Stimulated activated CD8-positive, alpha-beta memory T cell treated with anti-CD3 and anti-CD28 coated beads, Interleukin-15, amount 100 ng/mL, for 4 hours (primary cell): ENCODE data around the gene P2RX6.
"Not testable (repeated sequence)": the region's sequence is repeated elsewhere in the genome, so short reads cannot be mapped to it uniquely, and the experiment has no call there.

Experiments
- DNase-seq, 2 donors: peaks; one replicate each; pipeline ENCODE4 v3.0.0-alpha.2; 2020; ENCODE audit warnings: low read depth in 2 of 2

The P2RX6 gene

DNA sequence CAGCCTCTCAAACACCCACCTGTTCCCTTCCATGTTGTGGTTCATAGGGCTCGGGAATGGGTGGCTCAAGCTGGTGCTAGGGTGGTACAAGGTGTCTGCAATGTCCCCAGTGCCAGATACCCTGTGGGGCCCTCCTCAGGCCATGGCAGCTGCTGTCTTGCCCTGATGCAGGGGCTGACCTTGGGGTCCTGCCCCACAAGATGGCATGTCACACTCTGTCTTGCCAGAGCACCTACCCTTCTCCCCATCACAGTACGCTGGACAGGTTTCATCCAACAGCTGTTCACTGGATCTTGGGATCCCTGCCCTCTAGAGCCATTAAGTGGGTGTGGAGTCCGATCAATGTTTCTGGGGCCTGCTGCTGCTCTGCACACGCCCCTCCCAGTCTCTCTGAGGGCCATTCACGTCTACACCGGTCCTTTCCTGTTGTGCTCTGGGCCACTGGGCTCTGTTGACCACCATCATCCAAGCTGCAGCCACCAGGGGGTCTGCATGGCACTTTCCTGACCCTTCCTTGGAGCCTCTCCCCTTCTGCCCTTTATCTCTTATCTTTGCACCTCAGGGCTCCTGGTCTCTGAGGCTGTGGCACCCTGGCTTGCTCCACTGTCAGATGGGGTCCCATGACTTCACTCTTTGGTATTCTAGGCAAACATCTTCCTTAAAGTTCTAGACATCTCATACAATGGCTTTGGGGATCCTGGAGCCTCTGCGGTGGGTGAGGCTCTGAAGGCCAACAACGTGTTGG is 37.9 kb downstream of the P2RX6 start:
- no peak for DNase-seq

DNA sequence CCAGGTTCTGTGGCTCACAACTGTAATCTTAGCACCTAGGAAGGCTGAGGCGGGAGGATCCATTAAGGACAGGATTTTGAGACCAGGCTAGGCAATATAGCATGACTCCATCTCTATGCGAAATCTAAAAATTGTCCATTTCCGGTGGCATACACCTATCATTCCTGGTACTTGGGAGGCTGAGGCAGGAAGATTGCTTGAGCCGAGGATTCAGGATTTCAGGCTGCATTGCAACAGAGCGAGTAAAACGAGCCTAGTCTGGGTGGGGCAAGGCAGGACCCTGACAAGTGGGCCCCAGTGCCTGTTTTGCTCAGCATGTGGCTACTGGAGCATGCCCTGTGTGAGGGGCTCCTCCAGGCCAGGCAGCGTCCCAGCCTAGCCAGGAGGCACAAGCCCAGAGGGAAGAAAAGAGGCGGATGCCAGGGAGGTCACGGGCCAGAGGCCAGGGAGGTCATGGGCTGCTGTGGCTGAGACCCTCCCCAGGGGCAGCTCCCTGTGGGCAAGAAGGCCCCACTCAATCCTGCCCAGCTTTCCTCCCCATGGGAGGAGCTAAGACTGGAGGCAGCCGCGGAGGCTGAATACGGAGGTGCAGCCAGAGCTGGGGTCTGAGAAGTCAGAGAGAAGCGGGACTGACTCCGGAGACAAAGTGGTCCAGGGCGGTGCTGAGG is 39.2 kb downstream of the P2RX6 start:
- DNase-seq = no peak

DNA sequence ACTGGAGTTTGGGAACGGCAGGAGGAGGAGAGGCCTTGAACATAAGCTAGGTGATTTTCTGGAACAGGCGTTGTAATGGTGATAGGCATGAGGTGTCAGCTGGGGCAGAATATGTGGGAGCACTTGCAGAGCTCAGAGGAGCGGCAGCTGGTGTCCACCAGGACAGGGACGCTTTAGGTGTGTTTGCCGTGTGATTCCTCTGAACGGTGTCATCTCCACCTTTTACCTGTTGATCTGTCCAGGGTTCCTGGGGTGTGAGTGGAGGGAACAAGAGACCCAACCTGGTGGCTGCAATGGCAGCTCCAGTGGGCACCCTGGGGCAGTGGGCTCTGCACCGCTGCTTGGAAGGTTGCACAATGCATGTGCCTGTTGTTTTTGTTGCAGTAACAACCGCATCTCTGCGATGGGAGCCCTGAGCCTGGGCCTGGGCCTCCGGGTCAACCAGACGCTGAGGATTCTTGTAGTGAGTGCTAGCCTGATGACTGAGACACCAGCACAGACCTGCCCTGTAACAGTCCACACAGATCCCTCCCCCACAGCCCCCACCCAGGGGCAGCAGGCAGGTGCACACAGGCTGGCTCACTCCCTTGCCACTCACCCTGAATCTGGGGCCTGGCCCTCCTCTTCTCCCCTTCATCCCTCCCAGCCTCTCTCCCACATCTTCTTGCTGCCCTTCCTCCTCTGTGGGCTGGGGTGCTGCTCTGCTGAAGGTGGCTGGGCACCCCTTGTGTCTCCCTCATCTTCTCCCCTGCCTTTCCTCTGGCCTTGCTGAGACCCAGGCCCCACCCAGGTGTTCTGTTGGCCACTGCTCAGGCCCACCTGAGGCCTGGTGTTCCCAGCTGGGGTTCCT is 40.0 kb downstream of the P2RX6 start:
- DNase-seq = no peak

GRCh38 chr22:21055564-21055834 is 40.5 kb downstream of the P2RX6 start:
- no peak for DNase-seq

GRCh38 chr22:21055880-21056319 is 40.9 kb downstream of the P2RX6 start:
- DNase-seq = no peak

DNA sequence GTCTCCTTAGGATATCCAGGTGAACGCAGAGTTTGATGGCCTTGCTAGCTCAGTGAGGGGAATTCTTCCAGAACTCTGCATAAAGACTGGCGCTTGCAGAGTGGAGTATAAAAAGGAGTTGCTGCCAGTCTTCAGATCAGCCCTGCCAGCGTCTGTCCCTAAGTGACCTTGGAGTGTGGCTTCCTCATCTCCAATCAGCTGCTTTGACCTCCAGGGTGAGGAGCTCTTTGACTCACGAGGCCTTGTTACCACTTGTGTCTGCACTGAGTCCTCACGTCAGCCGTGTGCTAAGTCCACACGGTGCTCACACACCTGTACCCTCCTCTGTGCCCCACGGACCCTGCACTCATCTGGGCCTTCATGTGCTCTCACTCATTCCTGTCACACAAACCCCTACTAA is 45.4 kb downstream of the P2RX6 start:
- not testable (repeated sequence) for DNase-seq

- DNase-seq = not testable (repeated sequence)
These were observed 46.8 kb downstream of the P2RX6 start for GRCh38 chr22:21061660-21062321.

- DNase-seq = not testable (repeated sequence)
These were observed 49.5 kb downstream of the P2RX6 start for GRCh38 chr22:21064425-21064824.

DNA sequence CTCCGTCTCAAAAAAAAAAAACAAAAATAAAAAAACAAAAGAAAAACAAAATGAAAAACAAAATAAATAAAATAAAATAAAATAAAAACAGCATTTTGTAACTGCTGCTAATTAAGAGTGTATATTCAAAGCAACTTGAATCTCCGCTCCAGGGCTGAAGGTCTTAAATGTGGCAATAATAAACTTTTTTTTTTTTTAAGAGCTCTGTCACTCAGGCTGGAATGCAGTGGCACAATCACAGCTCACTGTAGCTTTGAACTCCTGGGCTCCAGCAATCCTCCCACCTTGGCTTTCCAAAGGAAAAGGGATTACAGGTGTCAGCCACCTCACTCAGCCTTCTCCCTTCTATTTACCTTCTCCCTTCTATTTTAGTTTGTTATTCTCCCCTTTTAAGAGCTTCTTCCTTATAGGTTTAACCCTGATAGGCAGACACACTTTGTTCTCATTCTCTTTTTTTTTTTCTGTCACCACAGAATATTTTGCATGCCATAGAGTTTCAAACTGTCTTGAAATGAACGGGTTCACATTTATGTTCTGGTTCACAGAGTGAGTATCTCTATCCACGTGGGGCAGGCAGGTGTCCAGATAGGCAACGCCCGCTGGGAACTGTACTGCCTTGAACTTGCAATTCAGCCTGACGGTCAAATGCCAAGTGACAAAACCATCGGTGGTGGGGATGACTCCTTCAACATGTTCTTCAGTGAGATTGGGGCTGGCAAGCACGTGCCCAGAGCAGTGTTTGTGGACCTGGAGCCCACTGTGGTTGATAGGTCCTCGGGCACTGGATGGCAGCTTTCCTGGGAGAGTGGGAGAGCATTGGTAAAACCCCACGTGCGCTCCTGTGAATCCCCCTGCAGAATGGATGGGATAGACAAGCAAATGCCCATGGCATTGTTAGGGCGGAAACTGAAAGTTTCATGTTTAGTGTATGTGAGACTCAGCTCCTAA is 50.2 kb downstream of the P2RX6 start:
- DNase-seq = no peak

- DNase-seq = no peak
These were observed 52.3 kb downstream of the P2RX6 start for GRCh38 chr22:21067075-21067900.

DNA sequence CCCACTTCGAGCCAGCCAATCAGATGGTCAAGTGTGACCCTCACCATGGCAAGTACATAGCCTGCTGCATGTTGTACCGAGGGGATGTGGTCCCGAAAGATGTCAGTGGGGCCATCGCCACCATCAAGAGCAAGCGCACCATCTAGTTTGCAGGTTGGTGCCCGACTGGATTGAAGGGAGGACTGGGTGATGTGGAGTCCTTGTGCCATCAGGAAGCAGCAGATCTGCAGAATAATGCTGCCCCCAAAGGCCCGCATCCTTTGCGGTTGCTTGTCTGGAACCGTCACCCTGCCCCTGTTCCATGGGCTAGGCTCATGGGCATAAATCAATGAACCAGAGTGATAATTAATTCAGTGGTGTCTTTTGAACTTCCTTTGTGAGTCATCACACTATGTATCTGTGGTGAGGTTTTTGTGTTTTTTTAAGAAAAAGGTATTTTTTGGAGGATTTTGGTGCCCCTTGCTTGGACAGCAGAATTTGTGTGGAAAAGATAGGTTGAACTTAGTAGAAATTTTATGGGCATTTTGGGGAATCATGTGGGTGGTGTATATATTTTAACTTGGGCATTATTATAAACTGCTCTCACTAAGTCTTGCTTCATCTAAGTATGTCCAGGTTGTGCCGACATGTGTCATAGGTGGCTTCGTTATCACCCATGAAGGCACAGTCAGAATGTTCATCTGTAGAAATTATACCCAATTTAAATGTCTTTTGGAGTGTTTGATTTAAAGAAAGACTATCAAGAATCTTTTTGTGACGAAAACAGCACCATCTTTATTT is 53.1 kb downstream of the P2RX6 start:
- DNase-seq = no peak

DNA sequence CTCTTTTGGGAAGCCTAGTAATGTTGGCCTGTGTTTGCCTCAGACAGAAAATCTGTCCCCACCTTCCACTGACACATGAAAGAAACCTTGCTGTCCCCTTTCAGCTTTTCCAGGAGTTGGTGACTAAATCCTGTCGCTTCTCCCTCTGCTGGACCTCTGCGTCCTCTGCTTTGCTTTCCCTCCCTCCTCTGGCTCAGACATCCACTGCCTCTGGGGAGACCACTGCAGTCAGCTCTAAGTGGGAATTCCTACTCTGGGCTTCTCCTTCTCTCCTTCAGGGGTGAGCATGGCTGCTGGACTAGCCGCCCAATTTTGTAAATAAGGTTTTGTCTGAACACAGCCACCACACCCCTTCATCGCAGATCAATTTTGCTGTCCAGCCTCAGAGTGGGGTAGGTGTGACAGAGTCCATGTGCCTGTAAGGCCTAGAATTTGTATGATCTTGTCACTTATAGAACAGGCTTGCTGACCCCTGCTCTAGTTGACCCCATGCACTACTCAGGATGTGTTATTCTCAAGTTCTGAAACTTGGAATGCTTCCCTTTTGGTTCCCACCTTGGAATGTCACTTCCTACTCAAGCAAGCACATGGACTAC is 53.8 kb downstream of the P2RX6 start:
- DNase-seq = no peak

- DNase-seq = no peak
These were observed 54.4 kb downstream of the P2RX6 start for GRCh38 chr22:21069375-21069774.

DNA sequence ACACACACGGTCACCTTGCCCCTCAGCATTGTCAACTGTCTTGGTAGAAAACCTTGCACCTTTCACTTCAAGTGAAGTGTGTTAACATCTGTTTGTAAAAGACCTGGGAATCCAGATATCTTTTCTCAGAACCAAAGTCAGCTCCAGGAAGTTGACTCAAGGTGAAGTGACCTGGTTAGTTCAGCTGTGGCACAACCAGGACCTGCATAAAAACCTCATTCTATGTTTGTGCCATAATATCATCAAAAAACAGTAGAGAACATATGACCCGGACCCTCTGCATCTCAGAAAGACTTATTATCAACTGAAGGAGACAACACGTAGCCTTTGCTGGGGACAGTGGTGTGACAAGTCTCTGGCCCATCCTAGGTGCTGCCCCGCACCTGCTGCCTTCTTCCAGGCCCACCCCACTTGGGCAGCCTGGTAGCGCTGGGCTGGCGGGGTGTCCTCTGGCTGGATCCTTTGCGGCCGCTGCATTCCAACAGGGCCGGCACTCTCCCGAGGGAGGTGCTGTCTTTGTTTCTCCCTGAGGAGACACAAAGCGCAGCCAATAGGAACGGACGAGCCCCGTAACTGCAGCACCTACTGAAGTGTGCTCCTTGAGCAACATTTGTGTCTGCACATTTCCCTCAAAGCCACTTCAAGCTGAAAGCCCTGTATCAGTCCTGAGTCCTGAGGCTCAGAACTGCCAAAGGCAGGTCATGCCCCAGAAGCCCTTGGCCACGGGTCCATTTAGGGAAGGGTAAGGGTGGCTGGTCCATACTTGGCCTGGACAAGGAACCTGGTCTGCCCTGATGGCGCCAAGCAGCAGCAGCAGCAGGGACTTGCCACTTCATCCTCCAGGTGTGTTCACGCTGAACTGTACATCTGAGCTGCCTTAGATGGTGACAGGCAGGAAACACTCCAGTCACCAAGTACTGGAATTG is 56.0 kb downstream of the P2RX6 start:
- DNase-seq = no peak

DNA sequence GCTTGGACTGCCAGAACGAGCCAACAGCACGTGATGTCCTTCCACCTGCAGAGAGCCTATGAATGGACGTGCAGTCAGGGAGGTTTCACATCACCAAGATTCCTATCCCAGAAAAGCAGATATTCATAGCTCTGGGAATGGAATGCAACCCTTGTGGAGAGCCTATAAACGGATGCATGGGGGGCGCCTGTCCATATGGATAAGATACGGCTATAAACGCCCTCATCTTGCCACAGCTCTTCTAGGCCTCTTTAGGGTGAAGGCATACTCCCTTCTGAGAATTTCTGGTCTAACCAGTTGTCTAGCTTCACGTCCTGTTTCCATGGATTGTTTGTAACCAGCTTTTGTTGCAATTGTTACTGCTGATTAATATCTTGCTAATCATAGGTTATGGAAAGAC is 56.8 kb downstream of the P2RX6 start:
- not testable (repeated sequence) for DNase-seq

DNA sequence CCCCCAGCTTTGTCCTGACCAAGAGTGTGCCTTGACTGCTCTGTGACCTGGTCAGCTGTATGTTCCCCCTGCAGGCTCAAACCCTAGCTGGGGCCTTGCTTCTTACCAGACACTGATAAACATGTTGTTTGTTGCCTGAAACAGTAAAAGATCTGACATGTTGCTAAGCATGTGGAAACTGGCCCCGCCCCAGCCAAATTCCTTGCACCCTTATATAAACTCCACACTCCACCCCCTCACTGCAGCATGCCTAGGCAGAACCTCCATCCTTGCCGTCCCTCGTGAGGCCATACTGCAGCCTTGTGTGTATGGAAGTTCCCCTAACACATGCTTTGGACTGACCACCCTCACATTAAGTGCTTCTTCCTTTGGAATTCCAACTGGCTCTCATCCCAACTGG is 58.1 kb downstream of the P2RX6 start:
- no peak for DNase-seq

DNA sequence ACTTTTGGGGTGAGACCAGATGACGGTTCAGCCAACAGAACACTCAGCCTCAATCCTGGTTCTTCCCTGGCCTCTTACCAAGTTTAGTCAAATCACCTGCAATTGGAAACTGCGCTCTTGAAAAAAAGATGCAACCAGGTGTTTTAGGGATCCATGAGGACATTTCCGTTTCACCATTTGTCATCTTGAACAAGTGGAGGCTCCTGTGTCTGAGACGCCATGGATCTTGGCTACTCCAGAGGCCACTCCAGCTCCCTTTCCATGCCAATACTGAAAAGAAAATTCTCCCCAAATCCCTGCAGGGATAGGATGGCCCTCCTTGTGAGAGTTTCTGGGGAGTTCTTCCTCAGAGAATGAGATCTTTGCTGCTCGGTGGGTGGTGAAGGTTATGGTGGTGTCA is 58.5 kb downstream of the P2RX6 start:
- DNase-seq = no peak
